Stimulated activated naive CD8-positive, alpha-beta T cell treated with anti-CD3 and anti-CD28 coated beads, Interleukin-15, Interleukin-2, amounts not matched to agents 100 ng/mL and 50 ng/mL, for 24 hours (primary cell): ENCODE data around the gene ZC3H8.

Experiments
- H3K27ac Mint-ChIP-seq: one replicate; pipeline ENCODE4 v1.8.0; 2021; ENCODE audit warnings: mild to moderate bottlenecking, mixed read lengths
- H3K27me3 Mint-ChIP-seq: one replicate; pipeline ENCODE4 v1.8.0; 2021; ENCODE audit warnings: mixed read lengths
- H3K36me3 Mint-ChIP-seq: one replicate; pipeline ENCODE4 v1.8.0; 2021; ENCODE audit warnings: low read depth, mixed read lengths
- H3K4me1 Mint-ChIP-seq: one replicate; pipeline ENCODE4 v1.8.0; 2021; ENCODE audit warnings: low read depth, mixed read lengths
- H3K4me3 Mint-ChIP-seq: one replicate; pipeline ENCODE4 v1.8.0; 2021; ENCODE audit warnings: mild to moderate bottlenecking, mixed read lengths
- H3K9me3 Mint-ChIP-seq: one replicate; pipeline ENCODE4 v1.8.0; 2021; ENCODE audit warnings: mixed read lengths

Gene ZC3H8

DNA sequence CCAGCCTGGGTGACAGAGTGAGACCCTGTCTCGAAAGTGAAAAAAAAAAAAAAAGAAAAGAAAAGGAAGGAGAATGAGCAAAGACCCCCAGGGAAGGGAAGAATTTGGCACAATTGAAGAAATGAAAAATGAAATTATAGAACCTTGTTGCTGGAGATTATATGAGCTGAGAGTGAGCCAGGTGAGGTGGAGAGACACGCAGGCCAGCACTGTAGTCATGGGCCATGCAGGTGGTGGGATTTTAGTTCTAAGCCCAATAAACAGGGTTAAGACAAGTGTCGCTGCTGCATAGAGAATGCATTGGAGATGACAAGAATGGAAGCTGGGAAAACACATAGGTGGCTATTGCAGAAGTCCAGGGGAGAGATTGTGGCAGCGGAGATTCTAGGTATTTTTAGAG lies 84.3 kb downstream of the ZC3H8 start:
- Mint-ChIP-seq H3K4me3 (no peak overlapping the region), H3K4me1 (peaks cover 6% of the 10 kb centered on the region), H3K27ac (no peak overlapping the region), H3K36me3 (no peaks in the 10 kb centered on the region), H3K27me3 (no peaks in the 10 kb centered on the region), H3K9me3 (no peaks in the 10 kb centered on the region)

DNA sequence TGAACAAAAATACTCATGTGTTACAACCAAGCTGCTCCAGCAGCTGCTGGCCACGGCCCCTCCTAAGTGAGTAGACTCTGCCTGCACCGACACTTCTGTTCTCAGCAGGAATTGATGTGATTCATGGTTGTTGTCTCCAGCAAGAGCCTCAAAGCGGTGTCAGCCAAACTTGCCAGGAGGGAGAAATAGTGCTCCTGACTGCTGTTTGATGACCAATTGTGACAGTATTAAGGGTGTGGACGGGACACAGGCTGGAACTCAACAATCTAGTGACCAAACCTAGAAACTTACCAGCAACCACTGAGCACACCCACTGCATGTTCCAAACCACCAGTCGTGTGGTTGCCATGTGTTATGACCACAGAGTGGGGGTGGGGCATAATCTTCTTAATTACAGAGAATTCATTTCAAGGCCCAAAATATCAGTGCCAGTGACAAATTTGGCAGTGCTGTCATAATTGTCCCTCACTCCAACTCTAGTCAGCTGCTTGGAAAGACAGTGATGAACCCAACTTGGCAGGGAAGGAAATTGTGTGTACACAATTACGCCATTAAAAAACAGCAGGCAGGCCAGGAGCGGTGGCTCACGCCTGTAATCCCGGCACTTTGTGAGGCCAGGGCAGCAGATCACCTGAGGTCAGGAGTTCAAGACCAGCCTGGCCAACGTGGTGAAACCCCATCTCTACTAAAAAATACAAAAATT lies 86.3 kb downstream of the ZC3H8 start:
- Mint-ChIP-seq H3K36me3 (no peaks in the 10 kb centered on the region), H3K27ac (no peak overlapping the region), H3K9me3 (no peaks in the 10 kb centered on the region), H3K27me3 (no peaks in the 10 kb centered on the region), H3K4me3 (no peak overlapping the region), H3K4me1 (peaks cover 6% of the 10 kb centered on the region)

DNA sequence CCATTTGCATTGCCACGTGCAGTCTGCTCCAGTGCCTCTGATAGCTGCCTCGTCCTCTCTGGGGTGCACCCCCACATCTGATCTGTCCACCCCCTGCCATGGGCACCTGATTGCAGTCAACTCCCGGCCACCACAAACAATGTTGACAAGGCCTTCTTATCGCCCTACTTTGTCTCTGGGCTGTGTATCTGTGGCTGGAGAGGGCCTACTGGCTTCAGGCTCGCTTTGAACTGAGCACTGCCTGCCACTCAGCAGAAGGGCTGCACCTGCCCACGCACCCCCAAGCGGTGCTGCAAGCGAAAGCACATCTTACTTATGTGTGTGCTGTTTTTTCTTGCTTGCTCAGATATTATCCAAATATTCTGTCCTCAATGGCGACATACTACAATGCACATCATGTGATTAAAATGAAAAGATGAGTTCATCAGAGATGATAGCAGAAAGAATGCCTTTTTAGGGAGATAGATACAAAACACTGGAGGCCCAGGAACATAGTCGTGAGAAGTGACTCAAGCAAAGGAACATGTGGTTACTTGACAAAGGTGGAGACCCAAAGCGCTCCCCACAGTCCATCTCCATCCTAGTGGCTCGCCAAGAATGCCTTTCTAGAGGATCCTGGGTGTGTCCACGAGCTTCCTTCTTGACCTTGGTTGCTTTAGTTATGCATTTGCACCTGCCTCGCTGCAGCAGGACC lies 87.9 kb downstream of the ZC3H8 start:
- Mint-ChIP-seq H3K27me3 (no peaks in the 10 kb centered on the region), H3K27ac (no peak overlapping the region), H3K4me1 (peaks cover 6% of the 10 kb centered on the region), H3K9me3 (no peaks in the 10 kb centered on the region), H3K36me3 (no peaks in the 10 kb centered on the region), H3K4me3 (no peak overlapping the region)

DNA sequence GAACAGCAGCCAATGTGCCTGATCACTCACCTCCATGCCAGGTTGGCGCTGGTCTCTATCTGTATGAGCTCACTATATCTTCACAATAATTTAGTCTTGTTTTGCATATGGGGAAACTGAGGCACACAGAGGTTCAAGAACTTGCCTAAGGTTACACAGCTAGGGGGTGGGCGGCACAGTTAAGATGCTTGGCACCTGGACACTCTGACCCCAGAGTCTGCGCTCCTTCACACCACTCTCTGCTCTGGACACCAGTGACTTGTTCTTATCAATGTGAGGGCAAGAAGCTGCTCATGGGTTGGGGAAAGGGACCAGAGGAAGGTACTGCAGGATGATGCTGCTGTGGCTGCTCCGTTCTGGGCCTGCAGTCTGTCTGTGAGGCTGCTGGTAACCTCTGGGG lies 89.5 kb downstream of the ZC3H8 start:
- Mint-ChIP-seq H3K4me3 (no peak overlapping the region), H3K27me3 (no peaks in the 10 kb centered on the region)

DNA sequence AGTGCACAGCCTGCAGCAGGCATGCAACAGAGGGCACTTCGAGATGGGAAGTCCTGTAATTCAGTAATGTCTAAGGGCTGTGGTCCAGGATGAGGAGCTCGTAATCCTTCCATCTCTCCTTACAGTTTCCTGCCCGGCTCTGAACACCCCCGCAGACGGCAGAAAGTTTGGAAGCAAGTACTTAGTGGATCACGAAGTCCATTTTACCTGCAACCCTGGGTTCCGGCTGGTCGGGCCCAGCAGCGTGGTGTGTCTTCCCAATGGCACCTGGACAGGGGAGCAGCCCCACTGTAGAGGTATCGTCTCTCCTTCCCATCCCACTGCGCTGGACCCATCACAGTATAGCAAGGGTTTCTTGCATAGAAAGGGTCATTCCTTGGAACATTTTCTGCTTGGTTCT lies 90.0 kb downstream of the ZC3H8 start:
- H3K27ac Mint-ChIP-seq: no peak overlapping the region
- peaks cover 10% of the 10 kb centered on the region for H3K4me1 Mint-ChIP-seq
- H3K36me3 Mint-ChIP-seq: no peaks in the 10 kb centered on the region
- H3K27me3 Mint-ChIP-seq: no peaks in the 10 kb centered on the region
- no peak overlapping the region for H3K4me3 Mint-ChIP-seq
- H3K9me3 Mint-ChIP-seq: no peaks in the 10 kb centered on the region

More for the DNA sequence above, 89.5 kb downstream of the ZC3H8 start:
- Mint-ChIP-seq H3K36me3 (no peaks in the 10 kb centered on the region), H3K27ac (no peak overlapping the region), H3K4me1 (peaks cover 9% of the 10 kb centered on the region), H3K9me3 (no peaks in the 10 kb centered on the region)

DNA sequence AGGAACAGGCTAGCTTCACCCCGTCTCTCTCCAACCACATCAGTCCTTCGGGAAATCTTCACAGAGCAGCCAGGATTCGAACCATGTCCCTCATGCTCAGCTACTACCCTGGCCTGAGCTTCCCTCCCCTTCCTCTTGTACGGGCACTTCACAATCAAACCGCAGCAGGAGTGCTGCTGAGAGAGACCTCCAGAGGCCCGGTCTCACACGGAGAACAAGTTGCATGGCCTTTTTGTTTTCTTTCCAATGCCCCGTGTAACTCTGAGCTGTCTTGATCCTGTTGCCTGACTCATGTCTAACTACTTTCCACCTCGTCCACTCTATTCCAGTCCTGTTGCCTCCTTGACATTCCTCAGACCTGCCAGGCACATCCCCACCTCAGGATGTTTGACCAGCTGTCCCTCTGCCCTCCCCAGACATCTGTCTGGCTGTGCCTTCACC lies 91.3 kb downstream of the ZC3H8 start:
- Mint-ChIP-seq H3K27me3 (no peaks in the 10 kb centered on the region), H3K4me1 (peaks cover 10% of the 10 kb centered on the region), H3K36me3 (no peaks in the 10 kb centered on the region), H3K4me3 (no peak overlapping the region), H3K27ac (no peak overlapping the region), H3K9me3 (no peaks in the 10 kb centered on the region)

DNA sequence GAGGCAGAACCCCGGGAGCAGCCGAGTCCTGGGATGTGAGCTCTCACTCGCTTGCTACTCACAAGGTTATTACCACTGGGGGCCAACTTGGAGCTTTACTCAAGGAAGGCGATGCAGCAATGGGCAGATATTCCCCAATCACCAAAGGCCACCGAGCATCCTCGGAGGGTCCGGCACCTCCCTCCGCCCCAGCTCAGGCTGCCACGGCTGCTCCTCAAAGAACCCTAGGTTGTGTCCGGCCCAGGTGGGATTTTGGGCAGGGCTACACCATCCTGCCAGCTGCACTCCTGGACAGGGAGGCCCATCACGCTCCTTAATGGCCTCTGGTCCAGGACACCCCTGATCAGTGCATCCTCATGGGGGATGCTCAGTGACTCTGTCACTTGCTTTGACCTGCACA lies 91.9 kb downstream of the ZC3H8 start:
- H3K4me3 Mint-ChIP-seq: no peak overlapping the region
- no peak overlapping the region for H3K27ac Mint-ChIP-seq
- no peaks in the 10 kb centered on the region for H3K36me3 Mint-ChIP-seq
- H3K9me3 Mint-ChIP-seq: no peaks in the 10 kb centered on the region
- peaks cover 10% of the 10 kb centered on the region for H3K4me1 Mint-ChIP-seq
- H3K27me3 Mint-ChIP-seq: no peaks in the 10 kb centered on the region

DNA sequence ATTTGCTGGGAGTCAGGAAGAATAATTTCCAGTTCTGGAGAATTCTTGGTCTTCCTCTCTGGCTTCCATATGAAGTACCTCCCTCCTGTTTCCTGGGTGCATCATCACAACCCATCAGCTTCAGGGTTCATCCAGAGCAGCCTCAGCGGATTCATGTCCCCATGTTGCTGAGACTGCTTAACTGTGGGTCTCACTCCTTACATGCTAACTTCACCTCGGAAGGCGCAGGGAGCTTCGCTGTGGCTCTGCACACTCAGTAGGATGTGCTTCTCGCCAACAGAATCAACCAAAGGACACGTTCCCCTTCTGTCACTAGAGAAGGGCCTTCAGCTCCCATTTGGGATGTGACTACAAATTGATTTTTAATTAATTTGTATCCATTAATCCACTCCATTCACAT lies 92.5 kb downstream of the ZC3H8 start:
- no peaks in the 10 kb centered on the region for H3K9me3 Mint-ChIP-seq
- no peaks in the 10 kb centered on the region for H3K36me3 Mint-ChIP-seq
- H3K27me3 Mint-ChIP-seq: no peaks in the 10 kb centered on the region
- no peak overlapping the region for H3K4me3 Mint-ChIP-seq
- peaks cover 15% of the 10 kb centered on the region for H3K4me1 Mint-ChIP-seq
- H3K27ac Mint-ChIP-seq: no peak overlapping the region
